ENCODE data around the gene SGMS1.
"Not testable (repeated sequence)": the region's sequence is repeated elsewhere in the genome, so short reads cannot be mapped to it uniquely, and the experiment has no call there.

Gene SGMS1

GRCh38 chr10:50447691-50448090 lies 176.1 kb downstream of the SGMS1 start:
- DNase-seq (ENCODE audit: low read depth), result no peak
- no peak for TF ChIP-seq CTCF (IDR thresholded peaks at IDR 0.05; ENCODE audit: low read depth, low read length, missing control alignments)
- H3K4me3 ChIP-seq (ENCODE audit: low read depth, low read length), result no peak overlapping the region

GRCh38 chr10:50445777-50446176 lies 178.0 kb downstream of the SGMS1 start:
- not testable (repeated sequence) for DNase-seq (ENCODE audit: low read depth); H3K4me3 ChIP-seq (ENCODE audit: low read depth, low read length)

GRCh38 chr10:50440489-50440888 lies 183.3 kb downstream of the SGMS1 start:
- no peak for TF ChIP-seq CTCF (IDR thresholded peaks at IDR 0.05; ENCODE audit: low read depth, low read length, missing control alignments)
- no peak for DNase-seq (ENCODE audit: low read depth)
- no peak overlapping the region for H3K4me3 ChIP-seq (ENCODE audit: low read depth, low read length)

GRCh38 chr10:50439806-50440205 lies 183.9 kb downstream of the SGMS1 start:
- DNase-seq (ENCODE audit: low read depth), result no peak
- TF ChIP-seq CTCF (IDR thresholded peaks at IDR 0.05; ENCODE audit: low read depth, low read length, missing control alignments), result no peak
- H3K4me3 ChIP-seq (ENCODE audit: low read depth, low read length), result no peak overlapping the region

GRCh38 chr10:50439187-50439586 lies 184.6 kb downstream of the SGMS1 start:
- H3K4me3 ChIP-seq (ENCODE audit: low read depth, low read length), result no peak overlapping the region
- TF ChIP-seq CTCF (IDR thresholded peaks at IDR 0.05; ENCODE audit: low read depth, low read length, missing control alignments), result no peak
- no peak for DNase-seq (ENCODE audit: low read depth)

GRCh38 chr10:50438049-50438936 lies 185.5 kb downstream of the SGMS1 start:
- TF ChIP-seq CTCF (IDR thresholded peaks at IDR 0.05; ENCODE audit: low read depth, low read length, missing control alignments), result no peak
- DNase-seq (ENCODE audit: low read depth), result no peak

GRCh38 chr10:50437248-50437647 lies 186.5 kb downstream of the SGMS1 start:
- no peak for TF ChIP-seq CTCF (IDR thresholded peaks at IDR 0.05; ENCODE audit: low read depth, low read length, missing control alignments)
- H3K4me3 ChIP-seq (ENCODE audit: low read depth, low read length), result no peak overlapping the region
- no peak for DNase-seq (ENCODE audit: low read depth)

More at GRCh38 chr10:50438049-50438936, 185.5 kb downstream of the SGMS1 start:
- no peak overlapping the region for H3K4me3 ChIP-seq (ENCODE audit: low read depth, low read length)
